DND-41 (cell line): Measurements from ENCODE around the gene XPNPEP1.

Experiments
- EZH2 ChIP-seq: IDR thresholded peaks from 3 replicates; pipeline ENCODE4 v1.6.1; 2012; ENCODE audit warnings: borderline replicate concordance, low read depth, mild to moderate bottlenecking, moderate library complexity, low read length, inconsistent platforms; ENCODE audit not compliant: severe bottlenecking
- TF ChIP-seq, protein P1 (sequence below): IDR thresholded peaks from 2 replicates; pipeline ENCODE4 v1.5.1; 2012; ENCODE audit warnings: borderline replicate concordance, low read length, moderate library complexity, mild to moderate bottlenecking; ENCODE audit not compliant: poor library complexity, severe bottlenecking; ENCODE audit errors: extremely low read depth

DNA sequence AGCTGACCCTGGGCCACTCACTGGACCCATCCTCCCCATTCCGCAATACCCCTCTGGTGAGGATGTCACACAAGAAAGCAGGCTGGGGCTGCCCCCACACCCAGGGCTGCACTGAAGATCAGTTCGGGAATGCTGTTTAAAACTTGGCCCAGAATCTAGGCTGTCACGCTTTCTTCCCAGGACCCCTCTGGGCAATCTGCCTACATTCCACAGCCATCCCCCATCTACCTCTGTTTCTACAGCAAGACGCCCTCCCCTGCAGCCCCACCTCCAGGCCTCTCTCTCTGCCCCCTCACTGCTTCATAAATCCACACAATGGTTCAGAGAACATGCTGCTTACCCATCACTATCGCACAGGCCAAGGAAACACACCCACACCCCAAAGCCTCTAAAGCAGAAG, 36.1 kb downstream of the XPNPEP1 start:
- TF ChIP-seq, protein P1, sequence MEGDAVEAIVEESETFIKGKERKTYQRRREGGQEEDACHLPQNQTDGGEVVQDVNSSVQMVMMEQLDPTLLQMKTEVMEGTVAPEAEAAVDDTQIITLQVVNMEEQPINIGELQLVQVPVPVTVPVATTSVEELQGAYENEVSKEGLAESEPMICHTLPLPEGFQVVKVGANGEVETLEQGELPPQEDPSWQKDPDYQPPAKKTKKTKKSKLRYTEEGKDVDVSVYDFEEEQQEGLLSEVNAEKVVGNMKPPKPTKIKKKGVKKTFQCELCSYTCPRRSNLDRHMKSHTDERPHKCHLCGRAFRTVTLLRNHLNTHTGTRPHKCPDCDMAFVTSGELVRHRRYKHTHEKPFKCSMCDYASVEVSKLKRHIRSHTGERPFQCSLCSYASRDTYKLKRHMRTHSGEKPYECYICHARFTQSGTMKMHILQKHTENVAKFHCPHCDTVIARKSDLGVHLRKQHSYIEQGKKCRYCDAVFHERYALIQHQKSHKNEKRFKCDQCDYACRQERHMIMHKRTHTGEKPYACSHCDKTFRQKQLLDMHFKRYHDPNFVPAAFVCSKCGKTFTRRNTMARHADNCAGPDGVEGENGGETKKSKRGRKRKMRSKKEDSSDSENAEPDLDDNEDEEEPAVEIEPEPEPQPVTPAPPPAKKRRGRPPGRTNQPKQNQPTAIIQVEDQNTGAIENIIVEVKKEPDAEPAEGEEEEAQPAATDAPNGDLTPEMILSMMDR = no peak
- TF ChIP-seq EZH2 = no peak
